NCI-H2029 treated with DMSO at 0.1 percent for 48 hours (cell line): ENCODE results near the gene QTRT2.

Experiments
- DNase-seq: peaks from one replicate; lab custom pipeline; 2025; lab: John Stamatoyannopoulos, UW

Gene QTRT2

GRCh38 chr3:114078126-114078525 lies 21.6 kb downstream of the QTRT2 start:
- DNase-seq = no peak

- DNase-seq = no peak
Measured at GRCh38 chr3:114079761-114080160, 23.2 kb downstream of the QTRT2 start.

GRCh38 chr3:114080201-114080600 lies 23.7 kb downstream of the QTRT2 start:
- no peak for DNase-seq

- no peak for DNase-seq
Measured at GRCh38 chr3:114081037-114081436, 24.5 kb downstream of the QTRT2 start.

- DNase-seq = no peak
Measured at GRCh38 chr3:114083112-114083511, 26.6 kb downstream of the QTRT2 start.

- no peak for DNase-seq
Measured at GRCh38 chr3:114086356-114086755, 29.8 kb downstream of the QTRT2 start.

- no peak for DNase-seq
Measured at GRCh38 chr3:114089675-114090074, 33.1 kb downstream of the QTRT2 start.

GRCh38 chr3:114092151-114093015 lies 35.8 kb downstream of the QTRT2 start:
- no peak for DNase-seq

GRCh38 chr3:114093016-114093380 lies 36.5 kb downstream of the QTRT2 start:
- no peak for DNase-seq

- DNase-seq = peak; percentile 8
Measured at GRCh38 chr3:114093596-114093995, 37.1 kb downstream of the QTRT2 start.

- DNase-seq = no peak
Measured at GRCh38 chr3:114095796-114096195, 39.3 kb downstream of the QTRT2 start.

GRCh38 chr3:114101101-114101500 lies 44.6 kb downstream of the QTRT2 start:
- no peak for DNase-seq

GRCh38 chr3:114103181-114103580 lies 46.6 kb downstream of the QTRT2 start:
- no peak for DNase-seq

GRCh38 chr3:114103858-114104257 lies 47.3 kb downstream of the QTRT2 start:
- no peak for DNase-seq

- no peak for DNase-seq
Measured at GRCh38 chr3:114104414-114104813, 47.9 kb downstream of the QTRT2 start.

- no peak for DNase-seq
Measured at GRCh38 chr3:114108137-114108536, 51.6 kb downstream of the QTRT2 start.

GRCh38 chr3:114110439-114110838 lies 53.9 kb downstream of the QTRT2 start:
- DNase-seq = no peak

GRCh38 chr3:114111060-114111770 lies 54.7 kb downstream of the QTRT2 start:
- no peak for DNase-seq

GRCh38 chr3:114112696-114113095 lies 56.2 kb downstream of the QTRT2 start:
- no peak for DNase-seq

GRCh38 chr3:114114719-114115118 lies 58.2 kb downstream of the QTRT2 start:
- DNase-seq = no peak

- DNase-seq = no peak
Measured at GRCh38 chr3:114115143-114115542, 58.6 kb downstream of the QTRT2 start.

- DNase-seq = no peak
Measured at GRCh38 chr3:114119776-114120175, 63.2 kb downstream of the QTRT2 start.

- no peak for DNase-seq
Measured at GRCh38 chr3:114120211-114120610, 63.7 kb downstream of the QTRT2 start.
